Measurements from ENCODE around the gene CDK2. TPM values are rescaled to one million over a fixed set of nuclear protein-coding genes. Genes with fewer than 3 reads are reported as not detected.

The CDK2 gene
- polyA plus RNA-seq, 1 of the 3 experiments (the other 2 are of a cell fraction), result 43.3 TPM

DNA sequence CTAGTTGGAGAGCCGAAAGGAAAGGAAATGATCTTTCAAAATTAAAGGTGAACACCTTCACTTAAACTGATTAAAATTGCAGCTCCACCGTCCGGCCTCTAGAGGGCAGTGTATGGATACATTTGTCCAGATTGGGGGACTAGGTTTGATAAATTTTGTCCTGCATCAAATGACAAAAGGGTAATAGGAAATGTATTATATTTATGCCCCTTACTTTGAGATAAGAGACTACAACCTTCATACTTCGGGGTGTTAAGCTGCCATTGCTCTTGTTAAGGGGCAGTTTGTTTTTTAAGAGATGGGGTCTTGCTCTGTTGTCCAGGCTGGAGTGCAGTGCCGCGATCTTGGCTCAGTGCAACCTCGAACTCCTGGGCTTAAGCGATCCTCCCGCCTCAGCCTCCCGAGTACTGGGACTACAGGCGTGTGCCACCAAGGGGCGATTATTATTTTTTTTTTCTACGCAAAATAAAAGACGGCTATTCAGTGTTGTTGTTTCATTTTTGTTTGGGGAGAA, 29.6 kb downstream of the CDK2 start:
- H3K9me3 ChIP-seq, result no peaks in the 10 kb centered on the region
- H3K27me3 ChIP-seq (ENCODE audit: insufficient read depth), result no peaks in the 10 kb centered on the region
- H3K27ac ChIP-seq (ENCODE audit: low read depth in 2 of 2, low read length in 1 of 2), result peak overlapping the region; percentile 70 to 85
- H3K9ac ChIP-seq, result peak overlapping the region; percentile 81; the same call in 1 of the 2 replicates
- H3K4me3 ChIP-seq (ENCODE audit: low read depth in 2 of 2, low read length in 1 of 2), result peak overlapping the region; percentile 85 to 97
- H2AFZ ChIP-seq (ENCODE audit: low read depth), result peak overlapping the region; percentile 90
- ChIA-PET CTCF (interaction anchor here (0.6 to 10.8 kb wide), 36 partner anchors 8 to 317 kb away, joined by 3 to 183 read pairs (median 4); partner anchors contain the start of genes IKZF4, RAB5B, RPL41 and ZC3H10), POLR2A (interaction anchor here (1.1 to 2.2 kb wide), 4 partner anchors 11 to 108 kb away, joined by 4 to 11 read pairs (median 5); partner anchors contain the start of gene PA2G4)
- H3K36me3 ChIP-seq (replicated peaks in 1 of 2; ENCODE audit: control insufficient read depth in 1 of 2, insufficient read depth in 2 of 2, low read length in 1 of 2), result peaks cover 13 to 32% of the 10 kb centered on the region in 2 experiments
- H4K20me1 ChIP-seq (ENCODE audit: insufficient read depth), result no peaks in the 10 kb centered on the region
- H3K79me2 ChIP-seq (ENCODE audit: insufficient read depth), result peaks cover 9% of the 10 kb centered on the region; the same call in 1 of the 2 replicates
- WGBS (ENCODE audit: low lambda C conversion rate), result 24% methylated on average over 14 of the region's 14 CpGs
- no peak for TF ChIP-seq JUND (IDR thresholded peaks at IDR 0.05)
- TF ChIP-seq RXRA (IDR thresholded peaks at IDR 0.05; ENCODE audit: borderline replicate concordance, low read depth), result no peak
- no peak for TF ChIP-seq FOSL2 (IDR thresholded peaks at IDR 0.05; ENCODE audit: borderline replicate concordance, low read depth)
- peak; percentile 86 for TF ChIP-seq RAD21 (IDR thresholded peaks at IDR 0.05; ENCODE audit: low read length)
- TF ChIP-seq GABPA (IDR thresholded peaks at IDR 0.05; ENCODE audit: low read depth), result no peak
- TF ChIP-seq, protein P1, sequence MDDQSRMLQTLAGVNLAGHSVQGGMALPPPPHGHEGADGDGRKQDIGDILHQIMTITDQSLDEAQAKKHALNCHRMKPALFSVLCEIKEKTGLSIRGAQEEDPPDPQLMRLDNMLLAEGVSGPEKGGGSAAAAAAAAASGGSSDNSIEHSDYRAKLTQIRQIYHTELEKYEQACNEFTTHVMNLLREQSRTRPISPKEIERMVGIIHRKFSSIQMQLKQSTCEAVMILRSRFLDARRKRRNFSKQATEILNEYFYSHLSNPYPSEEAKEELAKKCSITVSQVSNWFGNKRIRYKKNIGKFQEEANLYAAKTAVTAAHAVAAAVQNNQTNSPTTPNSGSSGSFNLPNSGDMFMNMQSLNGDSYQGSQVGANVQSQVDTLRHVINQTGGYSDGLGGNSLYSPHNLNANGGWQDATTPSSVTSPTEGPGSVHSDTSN (IDR thresholded peaks at IDR 0.05), result no peak
- 0 out of 2 replicates have a peak, but pooled peaks have one; percentile 14 for TF ChIP-seq POLR2AphosphoS5 (IDR thresholded peaks at IDR 0.05; ENCODE audit: low read depth, low read length)
- TF ChIP-seq SMC3 (IDR thresholded peaks at IDR 0.05; ENCODE audit: low read depth, low read length), result peak; percentile 56
- TF ChIP-seq MEF2A (IDR thresholded peaks at IDR 0.05; ENCODE audit: borderline replicate concordance, low read depth), result no peak
- TF ChIP-seq TEAD4 (IDR thresholded peaks at IDR 0.05; ENCODE audit: borderline replicate concordance, insufficient read depth), result no peak
- TF ChIP-seq EZH2phosphoT487 (IDR thresholded peaks at IDR 0.05; ENCODE audit: borderline replicate concordance, low read depth), result no peak
- peak; percentile 39; the same call in 1 of the 2 replicates for TF ChIP-seq RFX5 (IDR thresholded peaks at IDR 0.05; ENCODE audit: low read length)
- TF ChIP-seq, protein P2, sequence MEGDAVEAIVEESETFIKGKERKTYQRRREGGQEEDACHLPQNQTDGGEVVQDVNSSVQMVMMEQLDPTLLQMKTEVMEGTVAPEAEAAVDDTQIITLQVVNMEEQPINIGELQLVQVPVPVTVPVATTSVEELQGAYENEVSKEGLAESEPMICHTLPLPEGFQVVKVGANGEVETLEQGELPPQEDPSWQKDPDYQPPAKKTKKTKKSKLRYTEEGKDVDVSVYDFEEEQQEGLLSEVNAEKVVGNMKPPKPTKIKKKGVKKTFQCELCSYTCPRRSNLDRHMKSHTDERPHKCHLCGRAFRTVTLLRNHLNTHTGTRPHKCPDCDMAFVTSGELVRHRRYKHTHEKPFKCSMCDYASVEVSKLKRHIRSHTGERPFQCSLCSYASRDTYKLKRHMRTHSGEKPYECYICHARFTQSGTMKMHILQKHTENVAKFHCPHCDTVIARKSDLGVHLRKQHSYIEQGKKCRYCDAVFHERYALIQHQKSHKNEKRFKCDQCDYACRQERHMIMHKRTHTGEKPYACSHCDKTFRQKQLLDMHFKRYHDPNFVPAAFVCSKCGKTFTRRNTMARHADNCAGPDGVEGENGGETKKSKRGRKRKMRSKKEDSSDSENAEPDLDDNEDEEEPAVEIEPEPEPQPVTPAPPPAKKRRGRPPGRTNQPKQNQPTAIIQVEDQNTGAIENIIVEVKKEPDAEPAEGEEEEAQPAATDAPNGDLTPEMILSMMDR (IDR thresholded peaks at IDR 0.05), result peak; percentile 93
- peak; percentile 70 for DNase-seq
- peaks cover 26% of the 10 kb centered on the region for H3F3A ChIP-seq (replicated peaks; ENCODE audit: insufficient read depth)
- peak overlapping the region; percentile 99 for H3K4me2 ChIP-seq
- H3K4me1 ChIP-seq (ENCODE audit: control insufficient read depth in 1 of 2, insufficient read depth in 2 of 2, low read depth in 1 of 2, low read length in 1 of 2), result peaks cover 0 to 3% of the 10 kb centered on the region in 2 experiments; a peak in 1 of 4 replicates
- no peaks in the 10 kb centered on the region for H3K9me2 ChIP-seq
